A673 (cell line): ENCODE data around the gene SPG7. TPM values are rescaled to one million over a fixed set of nuclear protein-coding genes. Genes with fewer than 3 reads are reported as not detected.
A peak's percentile ranks its signal among the peaks of the same experiment; 100 is the strongest.

Experiments used
- BruUV-seq: library from RNA; stranded (reverse); fragments of 400-500 nt; replicated peaks from 2 replicates; lab custom pipeline; 2021; lab: Mats Ljungman, UMichigan
- CTCF ChIA-PET: fragments of 300-600 bp; sonication (Branson Sonifier 250); formaldehyde crosslinking; loops from one replicate; lab custom pipeline; 2022; ENCODE audit warnings: antibody characterized with exemption; lab: Charles Lee
- POLR2A ChIA-PET: fragments of 300-600 bp; sonication (Branson Sonifier 250); formaldehyde crosslinking; loops from one replicate; lab custom pipeline; 2022; ENCODE audit warnings: antibody characterized with exemption; ENCODE audit not compliant: low non-redundant PET; lab: Charles Lee
- DNase-seq: peaks from one replicate; pipeline ENCODE4 v3.0.0-alpha.2; 2015; ENCODE audit warnings: low spot score
- H3K27ac ChIP-seq: fragments of 200-600 bp; sonication (generic); 2 replicates; pipeline ENCODE4 v1.5.1; 2016; ENCODE audit warnings: mixed run types, low read depth, mild to moderate bottlenecking, mixed read lengths, antibody characterized with exemption, low read length; ENCODE audit not compliant: poor library complexity, severe bottlenecking
- H3K27me3 ChIP-seq: fragments of 200-600 bp; sonication (generic); replicated peaks from 2 replicates; pipeline ENCODE4 v1.6.1; 2017; ENCODE audit warnings: mixed run types, low read depth, mild to moderate bottlenecking, mixed read lengths, antibody characterized with exemption, low read length; ENCODE audit not compliant: insufficient read depth, poor library complexity
- H3K36me3 ChIP-seq: fragments of 200-600 bp; sonication (generic); 2 replicates; pipeline ENCODE4 v1.6.1; 2016; ENCODE audit warnings: mixed run types, mild to moderate bottlenecking, mixed read lengths, antibody characterized with exemption, low read length; ENCODE audit not compliant: insufficient read depth, poor library complexity, severe bottlenecking
- H3K4me1 ChIP-seq: fragments of 200-600 bp; sonication (generic); 2 replicates; pipeline ENCODE4 v1.6.1; 2017; ENCODE audit warnings: mixed run types, mild to moderate bottlenecking, mixed read lengths, antibody characterized with exemption, low read length; ENCODE audit not compliant: insufficient read depth, poor library complexity, severe bottlenecking
- H3K4me3 ChIP-seq: fragments of 200-600 bp; sonication (generic); 2 replicates; pipeline ENCODE4 v1.5.1; 2016; ENCODE audit warnings: low read depth, mixed run types, mild to moderate bottlenecking, mixed read lengths, low read length; ENCODE audit not compliant: poor library complexity, severe bottlenecking
- H3K9me3 ChIP-seq: fragments of 200-600 bp; sonication (generic); 2 replicates; pipeline ENCODE4 v1.6.1; 2016; ENCODE audit warnings: mixed run types, low read depth, mild to moderate bottlenecking, mixed read lengths, antibody characterized with exemption, low read length; ENCODE audit not compliant: poor library complexity, severe bottlenecking
- CTCF ChIP-seq: fragments of 300-800, 200-600 bp; sonication (generic); conservative IDR thresholded peaks from 2 replicates; pipeline ENCODE4 v1.5.1; 2017; ENCODE audit warnings: low read depth, mild to moderate bottlenecking, antibody characterized with exemption, low read length, moderate library complexity, mixed read lengths
- EZH2 ChIP-seq: fragments of 200-600 bp; sonication (generic); IDR thresholded peaks from 2 replicates; pipeline ENCODE4 v1.6.1; 2017; ENCODE audit warnings: borderline replicate concordance, low read depth, mild to moderate bottlenecking, mixed read lengths, antibody characterized with exemption, low read length; ENCODE audit not compliant: poor library complexity, severe bottlenecking
- intact Hi-C: fragments of 100-400 bp; cut with micrococcal nuclease; formaldehyde crosslinking; loops from one replicate; pipeline ENCODE4 v1.10.0; 2022; ENCODE audit not compliant: unreplicated experiment
- total RNA-seq: library from RNA; stranded (reverse); gene quantifications from 2 replicates; pipeline ENCODE4 v1.2.3, GENCODE V29; 2021

SPG7 gene
- total RNA-seq, 1 experiment from 2014 or later, result 113 TPM

DNA sequence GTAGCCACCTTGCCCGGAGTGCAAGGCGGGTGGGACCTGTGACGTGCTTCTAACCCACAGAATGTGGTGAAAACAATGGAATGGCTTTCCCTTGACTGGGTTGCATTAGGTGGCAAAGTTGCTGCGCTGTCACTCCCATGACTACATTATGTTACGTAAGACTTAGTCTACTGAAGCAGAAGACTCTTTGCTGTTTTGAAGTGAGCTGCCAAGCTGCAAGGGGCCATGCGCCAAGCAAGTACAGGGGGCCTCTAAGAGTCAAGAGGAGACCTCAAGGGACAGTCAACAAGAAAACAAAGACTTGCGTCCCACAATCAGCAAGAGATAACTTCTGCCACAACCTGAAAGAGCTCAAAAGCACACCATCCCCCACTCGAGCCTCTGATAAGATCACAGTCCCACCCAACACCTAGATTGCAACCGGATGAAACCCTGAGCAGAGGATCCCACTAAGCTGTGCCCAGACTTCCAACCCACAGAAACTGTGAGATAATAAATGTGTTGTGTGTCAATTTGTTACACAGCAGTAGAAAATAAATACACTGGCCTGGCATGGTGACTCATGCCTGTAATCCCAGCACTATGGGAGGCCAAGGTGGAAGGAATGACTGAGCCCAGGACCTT is 34.3 kb upstream of the SPG7 start:
- Histone ChIP-seq H3K4me1 (peaks cover 13% of the 10 kb centered on the region), H3K9me3 (no peaks in the 10 kb centered on the region), H3K27me3 (no peaks in the 10 kb centered on the region), H3K36me3 (no peaks in the 10 kb centered on the region), H3K4me3 (no peak overlapping the region), H3K27ac (no peak overlapping the region)
- BruUV-seq, result no TSS peak
- intact Hi-C loops, result no loop called here
- TF ChIP-seq EZH2, result no peak
- no peak for TF ChIP-seq CTCF
- peak; percentile 31 for DNase-seq
- CTCF ChIA-PET, result no interaction called here
- POLR2A ChIA-PET, result no interaction called here

- TF ChIP-seq CTCF (no peak), EZH2 (no peak)
- H3K27me3 ChIP-seq, result no peaks in the 10 kb centered on the region
- CTCF ChIA-PET, result no interaction called here
- H3K4me1 ChIP-seq, result peaks cover 13% of the 10 kb centered on the region
- no peak overlapping the region for H3K27ac ChIP-seq
- POLR2A ChIA-PET, result no interaction called here
- DNase-seq, result no peak
- no peaks in the 10 kb centered on the region for H3K36me3 ChIP-seq
- H3K9me3 ChIP-seq, result no peaks in the 10 kb centered on the region
- H3K4me3 ChIP-seq, result no peak overlapping the region
- no TSS peak for BruUV-seq
- intact Hi-C loops, result no loop called here
Measured at GRCh38 chr16:89475144-89475543, 33.1 kb upstream of the SPG7 start.

DNA sequence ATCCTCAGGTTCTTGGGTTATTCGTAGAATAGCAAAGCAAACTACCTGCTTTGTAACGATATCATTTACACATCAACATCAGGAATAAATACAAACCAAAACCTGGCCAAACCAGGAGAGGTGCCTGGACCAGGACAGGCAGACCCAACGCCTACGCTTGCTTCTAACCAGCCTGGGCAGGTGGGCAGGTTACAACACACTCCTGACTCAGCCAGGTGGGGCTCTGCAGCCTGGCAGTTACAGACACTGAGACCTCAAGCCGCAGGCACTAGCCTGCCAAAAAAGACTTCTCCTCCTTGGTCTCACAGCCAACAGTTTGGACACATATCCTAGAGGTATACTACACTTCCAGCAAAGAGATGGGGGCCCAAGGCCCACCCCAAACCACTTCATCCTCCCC is 31.8 kb upstream of the SPG7 start:
- TF ChIP-seq EZH2, result no peak
- TF ChIP-seq CTCF, result no peak
- intact Hi-C loops, result no loop called here
- no peaks in the 10 kb centered on the region for H3K27me3 ChIP-seq
- H3K36me3 ChIP-seq, result no peaks in the 10 kb centered on the region
- POLR2A ChIA-PET, result no interaction called here
- DNase-seq, result no peak
- no peak overlapping the region for H3K27ac ChIP-seq
- BruUV-seq, result no TSS peak
- H3K4me1 ChIP-seq, result peaks cover 13% of the 10 kb centered on the region
- no peaks in the 10 kb centered on the region for H3K9me3 ChIP-seq
- CTCF ChIA-PET, result no interaction called here
- H3K4me3 ChIP-seq, result no peak overlapping the region
